ENCODE measurements around the gene NPTN.

GRCh38 chr15:73590263-73590662 is 42.9 kb downstream of the NPTN start:
- TF ChIP-seq POLR2A (IDR thresholded peaks at IDR 0.05; ENCODE audit: low read depth, low read length) (no peak), TAF1 (IDR thresholded peaks at IDR 0.05; ENCODE audit: low read depth, low read length) (no peak), POLR2AphosphoS5 (IDR thresholded peaks at IDR 0.05; ENCODE audit: low read depth, low read length) (no peak)

Data from GM12891 (cell line).